ENCODE data around the gene HLF. TPM values are rescaled to one million over a fixed set of nuclear protein-coding genes. Genes with fewer than 3 reads are reported as not detected.

HLF gene
- total RNA-seq, 2 donors from 2014 or later, result 26.5 to 34.9 TPM

GRCh38 chr17:55312852-55313251 lies 48.1 kb downstream of the HLF start:
- no peaks in the 10 kb centered on the region for H3K36me3 ChIP-seq
- H3K27me3 ChIP-seq (replicated peaks; ENCODE audit: insufficient read depth), result no peaks in the 10 kb centered on the region
- H3K4me1 ChIP-seq (replicated peaks), result no peaks in the 10 kb centered on the region
- TF ChIP-seq POLR2AphosphoS5 (IDR thresholded peaks at IDR 0.05) (no peak), CTCF (IDR thresholded peaks at IDR 0.05) (no peak), POLR2A (IDR thresholded peaks at IDR 0.05) (no peak)
- DNase-seq (ENCODE audit: low spot score), result no peak
- no peak overlapping the region for H3K4me3 ChIP-seq
- H3K27ac ChIP-seq, result no peak overlapping the region
- no peaks in the 10 kb centered on the region for H3K9me3 ChIP-seq
- intact Hi-C loops (cut with DNase I), result no loop called here
- 84% methylated on average over 3 of the region's 3 CpGs for WGBS

- Histone ChIP-seq H3K4me3 (no peak overlapping the region), H3K27me3 (replicated peaks; ENCODE audit: insufficient read depth) (no peaks in the 10 kb centered on the region), H3K27ac (no peak overlapping the region), H3K4me1 (replicated peaks) (no peaks in the 10 kb centered on the region), H3K36me3 (no peaks in the 10 kb centered on the region), H3K9me3 (no peaks in the 10 kb centered on the region)
- WGBS, result 76% methylated on average over 8 of the region's 8 CpGs
- no peak for DNase-seq (ENCODE audit: low spot score)
- intact Hi-C loops (cut with DNase I), result no loop called here
- TF ChIP-seq POLR2AphosphoS5 (IDR thresholded peaks at IDR 0.05), result no peak
- TF ChIP-seq POLR2A (IDR thresholded peaks at IDR 0.05), result no peak
- no peak for TF ChIP-seq CTCF (IDR thresholded peaks at IDR 0.05)
Measured at GRCh38 chr17:55314061-55314783, 49.5 kb downstream of the HLF start.

GRCh38 chr17:55314784-55315491 lies 50.2 kb downstream of the HLF start:
- no peaks in the 10 kb centered on the region for H3K36me3 ChIP-seq
- WGBS, result 90% methylated on average over 8 of the region's 8 CpGs
- no peak for TF ChIP-seq POLR2AphosphoS5 (IDR thresholded peaks at IDR 0.05)
- no peak for TF ChIP-seq POLR2A (IDR thresholded peaks at IDR 0.05)
- no peak for TF ChIP-seq CTCF (IDR thresholded peaks at IDR 0.05)
- H3K4me1 ChIP-seq (replicated peaks), result no peaks in the 10 kb centered on the region
- H3K9me3 ChIP-seq, result no peaks in the 10 kb centered on the region
- intact Hi-C loops (cut with DNase I), result no loop called here
- no peak for DNase-seq (ENCODE audit: low spot score)
- no peaks in the 10 kb centered on the region for H3K27me3 ChIP-seq (replicated peaks; ENCODE audit: insufficient read depth)
- H3K4me3 ChIP-seq, result no peak overlapping the region
- no peak overlapping the region for H3K27ac ChIP-seq

- no peak for DNase-seq (ENCODE audit: low spot score)
- Histone ChIP-seq H3K4me3 (no peak overlapping the region), H3K27ac (no peak overlapping the region), H3K4me1 (replicated peaks) (no peaks in the 10 kb centered on the region), H3K36me3 (no peaks in the 10 kb centered on the region), H3K27me3 (replicated peaks; ENCODE audit: insufficient read depth) (no peaks in the 10 kb centered on the region), H3K9me3 (no peaks in the 10 kb centered on the region)
- no peak for TF ChIP-seq POLR2A (IDR thresholded peaks at IDR 0.05)
- no peak for TF ChIP-seq POLR2AphosphoS5 (IDR thresholded peaks at IDR 0.05)
- no peak for TF ChIP-seq CTCF (IDR thresholded peaks at IDR 0.05)
- WGBS, result 81% methylated on average over 2 of the region's 2 CpGs
- intact Hi-C loops (cut with DNase I), result no loop called here
Measured at GRCh38 chr17:55316499-55316898, 51.7 kb downstream of the HLF start.

- intact Hi-C loops (cut with DNase I), result no loop called here
- DNase-seq (ENCODE audit: low spot score), result no peak
- 88% methylated on average over 3 of the region's 3 CpGs for WGBS
- H3K9me3 ChIP-seq, result no peaks in the 10 kb centered on the region
- no peaks in the 10 kb centered on the region for H3K27me3 ChIP-seq (replicated peaks; ENCODE audit: insufficient read depth)
- no peaks in the 10 kb centered on the region for H3K36me3 ChIP-seq
- no peak overlapping the region for H3K27ac ChIP-seq
- no peaks in the 10 kb centered on the region for H3K4me1 ChIP-seq (replicated peaks)
- no peak for TF ChIP-seq POLR2A (IDR thresholded peaks at IDR 0.05)
- TF ChIP-seq POLR2AphosphoS5 (IDR thresholded peaks at IDR 0.05), result no peak
- no peak for TF ChIP-seq CTCF (IDR thresholded peaks at IDR 0.05)
- H3K4me3 ChIP-seq, result no peak overlapping the region
Measured at GRCh38 chr17:55317284-55317683, 52.5 kb downstream of the HLF start.
